ENCODE data around the gene WDR89. TPM values are rescaled to one million over a fixed set of nuclear protein-coding genes. Genes with fewer than 3 reads are reported as not detected.

Gene WDR89
- total and polyA plus RNA-seq, 9 of the 15 experiments (the other 6 are each of a cell fraction or from before 2014, with no cell fraction given), result 9.3 to 25.6 (median 16.2) TPM

DNA sequence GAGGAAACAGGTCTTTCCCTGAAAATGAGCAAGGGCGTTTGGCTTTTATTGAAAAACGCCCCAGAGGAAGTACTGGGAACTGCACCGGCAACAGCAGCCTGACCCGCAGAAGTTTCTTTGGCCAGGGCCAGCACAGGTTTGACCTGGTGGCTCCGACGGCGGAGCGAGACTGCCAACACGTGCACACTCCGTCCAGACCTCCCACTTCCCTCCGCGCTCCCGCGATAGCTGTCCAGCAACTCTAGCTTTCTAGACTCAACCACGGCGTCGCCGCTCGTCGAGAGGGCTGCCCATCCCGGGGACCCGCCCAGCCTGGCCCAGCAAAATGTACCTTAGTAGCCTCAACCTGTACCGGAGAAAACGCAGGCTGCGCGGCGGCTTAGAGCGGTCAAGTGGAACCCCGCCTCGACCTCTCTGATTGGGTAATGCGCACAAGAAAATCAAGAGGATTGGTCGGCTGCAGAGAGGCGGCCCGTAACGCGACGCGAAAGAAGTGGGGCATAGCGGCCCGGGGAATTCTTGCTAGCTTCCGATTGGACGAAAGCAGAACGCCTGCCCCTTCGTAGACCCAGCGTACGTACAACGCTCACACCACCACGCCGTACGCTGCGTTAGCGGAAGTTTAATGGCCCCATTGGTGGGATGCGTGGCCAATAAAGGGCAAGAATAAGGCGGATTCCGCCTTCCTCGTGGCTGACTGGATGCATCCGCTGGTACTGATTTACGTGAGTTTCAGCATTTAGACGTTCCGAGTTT, at the start of gene WDR89 (continued):
- TF ChIP-seq, protein P1, sequence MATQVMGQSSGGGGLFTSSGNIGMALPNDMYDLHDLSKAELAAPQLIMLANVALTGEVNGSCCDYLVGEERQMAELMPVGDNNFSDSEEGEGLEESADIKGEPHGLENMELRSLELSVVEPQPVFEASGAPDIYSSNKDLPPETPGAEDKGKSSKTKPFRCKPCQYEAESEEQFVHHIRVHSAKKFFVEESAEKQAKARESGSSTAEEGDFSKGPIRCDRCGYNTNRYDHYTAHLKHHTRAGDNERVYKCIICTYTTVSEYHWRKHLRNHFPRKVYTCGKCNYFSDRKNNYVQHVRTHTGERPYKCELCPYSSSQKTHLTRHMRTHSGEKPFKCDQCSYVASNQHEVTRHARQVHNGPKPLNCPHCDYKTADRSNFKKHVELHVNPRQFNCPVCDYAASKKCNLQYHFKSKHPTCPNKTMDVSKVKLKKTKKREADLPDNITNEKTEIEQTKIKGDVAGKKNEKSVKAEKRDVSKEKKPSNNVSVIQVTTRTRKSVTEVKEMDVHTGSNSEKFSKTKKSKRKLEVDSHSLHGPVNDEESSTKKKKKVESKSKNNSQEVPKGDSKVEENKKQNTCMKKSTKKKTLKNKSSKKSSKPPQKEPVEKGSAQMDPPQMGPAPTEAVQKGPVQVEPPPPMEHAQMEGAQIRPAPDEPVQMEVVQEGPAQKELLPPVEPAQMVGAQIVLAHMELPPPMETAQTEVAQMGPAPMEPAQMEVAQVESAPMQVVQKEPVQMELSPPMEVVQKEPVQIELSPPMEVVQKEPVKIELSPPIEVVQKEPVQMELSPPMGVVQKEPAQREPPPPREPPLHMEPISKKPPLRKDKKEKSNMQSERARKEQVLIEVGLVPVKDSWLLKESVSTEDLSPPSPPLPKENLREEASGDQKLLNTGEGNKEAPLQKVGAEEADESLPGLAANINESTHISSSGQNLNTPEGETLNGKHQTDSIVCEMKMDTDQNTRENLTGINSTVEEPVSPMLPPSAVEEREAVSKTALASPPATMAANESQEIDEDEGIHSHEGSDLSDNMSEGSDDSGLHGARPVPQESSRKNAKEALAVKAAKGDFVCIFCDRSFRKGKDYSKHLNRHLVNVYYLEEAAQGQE (IDR thresholded peaks at IDR 0.05; ENCODE audit: borderline replicate concordance), result peak; percentile 41
- TF ChIP-seq, protein P1 (CRISPR knock-in tag; IDR thresholded peaks at IDR 0.05; ENCODE audit: low read depth), result no peak
- TF ChIP-seq ZNF184 (CRISPR knock-in tag; IDR thresholded peaks at IDR 0.05) (no peak), NFIC (IDR thresholded peaks at IDR 0.05) (peak; percentile 53), ATF1 (CRISPR knock-in tag; IDR thresholded peaks at IDR 0.05) (no peak), ATF1 (tag; IDR thresholded peaks at IDR 0.05) (peak; percentile 90), POLR2B (IDR thresholded peaks at IDR 0.05; ENCODE audit: low read depth, partially characterized antibody) (peak; percentile 78), RBM14 (IDR thresholded peaks at IDR 0.05; ENCODE audit: borderline replicate concordance, insufficient read depth, low read depth, low read length) (no peak), TAF15 (IDR thresholded peaks at IDR 0.05; ENCODE audit: low read depth, low read length) (peak; percentile 56; the same call in 1 of the 2 replicates), POLR2A (conservative IDR thresholded peaks at IDR 0.05) (peak; percentile 88), CCNT2 (IDR thresholded peaks at IDR 0.05; ENCODE audit: borderline replicate concordance, extremely low read depth, insufficient read length, low read depth, low read length) (peak; percentile 55), TAF1 (IDR thresholded peaks at IDR 0.05; ENCODE audit: control insufficient read depth, extremely low read depth, insufficient read depth, low read length, severe bottlenecking) (peak; percentile 92), TEAD1 (CRISPR knock-in tag; IDR thresholded peaks at IDR 0.05) (peak in 1 of 2 experiments; percentile 30; a peak in 1 of 4 replicates), FOXP1 (CRISPR knock-in tag; IDR thresholded peaks at IDR 0.05) (peak; percentile 69; the same call in 1 of the 2 replicates), MTA2 (IDR thresholded peaks at IDR 0.05; ENCODE audit: low read depth) (no peak), KAT7 (CRISPR knock-in tag; IDR thresholded peaks at IDR 0.05; ENCODE audit: borderline replicate concordance) (0 out of 2 replicates have a peak, but pooled peaks have one; percentile 50)
- TF ChIP-seq, protein P2, sequence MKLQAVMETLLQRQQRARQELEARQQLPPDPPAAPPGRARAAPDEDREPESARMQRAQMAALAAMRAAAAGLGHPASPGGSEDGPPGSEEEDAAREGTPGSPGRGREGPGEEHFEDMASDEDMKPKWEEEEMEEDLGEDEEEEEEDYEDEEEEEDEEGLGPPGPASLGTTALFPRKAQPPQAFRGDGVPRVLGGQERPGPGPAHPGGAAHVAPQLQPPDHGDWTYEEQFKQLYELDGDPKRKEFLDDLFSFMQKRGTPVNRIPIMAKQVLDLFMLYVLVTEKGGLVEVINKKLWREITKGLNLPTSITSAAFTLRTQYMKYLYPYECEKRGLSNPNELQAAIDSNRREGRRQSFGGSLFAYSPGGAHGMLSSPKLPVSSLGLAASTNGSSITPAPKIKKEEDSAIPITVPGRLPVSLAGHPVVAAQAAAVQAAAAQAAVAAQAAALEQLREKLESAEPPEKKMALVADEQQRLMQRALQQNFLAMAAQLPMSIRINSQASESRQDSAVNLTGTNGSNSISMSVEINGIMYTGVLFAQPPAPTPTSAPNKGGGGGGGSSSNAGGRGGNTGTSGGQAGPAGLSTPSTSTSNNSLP (IDR thresholded peaks at IDR 0.05; ENCODE audit: borderline replicate concordance, low read depth, low read length), result no peak
- TF ChIP-seq, protein P3, sequence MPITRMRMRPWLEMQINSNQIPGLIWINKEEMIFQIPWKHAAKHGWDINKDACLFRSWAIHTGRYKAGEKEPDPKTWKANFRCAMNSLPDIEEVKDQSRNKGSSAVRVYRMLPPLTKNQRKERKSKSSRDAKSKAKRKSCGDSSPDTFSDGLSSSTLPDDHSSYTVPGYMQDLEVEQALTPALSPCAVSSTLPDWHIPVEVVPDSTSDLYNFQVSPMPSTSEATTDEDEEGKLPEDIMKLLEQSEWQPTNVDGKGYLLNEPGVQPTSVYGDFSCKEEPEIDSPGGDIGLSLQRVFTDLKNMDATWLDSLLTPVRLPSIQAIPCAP (CRISPR knock-in tag; IDR thresholded peaks at IDR 0.05; ENCODE audit: borderline replicate concordance), result no peak; the same call in 1 of the 2 replicates
